HG03097 (cell line): ENCODE results near the gene TRIM4.
"Not testable (repeated sequence)": the region's sequence is repeated elsewhere in the genome, so short reads cannot be mapped to it uniquely, and the experiment has no call there.

ENCODE experiments used
- ATAC-seq: cut with Tn5 transposase; IDR thresholded peaks from one replicate; pipeline ENCODE4 v1.9.1; 2021; ENCODE audit not compliant: unreplicated experiment, low FRiP score

The TRIM4 gene

GRCh38 chr7:99918959-99919813, at the start of gene TRIM4:
TSS of gene TRIM4 (minus strand) at chr7:99919530. CDS start at chr7:99919401, 129 bp downstream.
- ATAC-seq: peak; percentile 93

GRCh38 chr7:99958564-99959227, 39.4 kb upstream of the TRIM4 start:
- no peak for ATAC-seq

- no peak for ATAC-seq
These were observed 35.9 kb upstream of the TRIM4 start for GRCh38 chr7:99955247-99955646.

GRCh38 chr7:99954643-99955042, 35.3 kb upstream of the TRIM4 start:
- not testable (repeated sequence) for ATAC-seq

- ATAC-seq: no peak
These were observed 34.3 kb upstream of the TRIM4 start for GRCh38 chr7:99953649-99954048.

GRCh38 chr7:99952649-99953048, 33.3 kb upstream of the TRIM4 start:
- not testable (repeated sequence) for ATAC-seq

GRCh38 chr7:99950819-99951218, 31.5 kb upstream of the TRIM4 start:
- ATAC-seq: not testable (repeated sequence)

GRCh38 chr7:99949645-99950228, 30.4 kb upstream of the TRIM4 start:
- ATAC-seq: no peak

- ATAC-seq: no peak
These were observed 28.3 kb upstream of the TRIM4 start for GRCh38 chr7:99947608-99948007.

- no peak for ATAC-seq
These were observed 25.3 kb upstream of the TRIM4 start for GRCh38 chr7:99944497-99945070.

- ATAC-seq: no peak
These were observed 24.5 kb upstream of the TRIM4 start for GRCh38 chr7:99943641-99944496.

- no peak for ATAC-seq
These were observed 19.0 kb upstream of the TRIM4 start for GRCh38 chr7:99938296-99938695.

GRCh38 chr7:99935009-99935408, 15.7 kb upstream of the TRIM4 start:
- not testable (repeated sequence) for ATAC-seq

GRCh38 chr7:99930376-99930775, 11.0 kb upstream of the TRIM4 start:
- no peak for ATAC-seq

GRCh38 chr7:99929730-99930053, 10.4 kb upstream of the TRIM4 start:
- ATAC-seq: no peak

GRCh38 chr7:99928994-99929729, 9.8 kb upstream of the TRIM4 start, which contains the start of gene GJC3:
TSS of gene GJC3 (minus strand) at chr7:99929620. CDS start at chr7:99929620, 0 bp downstream.
- ATAC-seq: no peak

- ATAC-seq: no peak
These were observed 8.9 kb upstream of the TRIM4 start for GRCh38 chr7:99928188-99928587.

GRCh38 chr7:99927536-99927935, 8.2 kb upstream of the TRIM4 start:
- no peak for ATAC-seq

GRCh38 chr7:99926321-99926720, 7.0 kb upstream of the TRIM4 start:
- no peak for ATAC-seq

- ATAC-seq: no peak
These were observed 3.9 kb upstream of the TRIM4 start for GRCh38 chr7:99923200-99923599.
